Activated naive CD8-positive, alpha-beta T cell treated with anti-CD3 and anti-CD28 coated beads, Interleukin-2, amount 10 ng/mL, durations not matched to agents 7 days and 5 days (primary cell): ENCODE measurements around the gene C18orf32. TPM values are rescaled to one million over a fixed set of nuclear protein-coding genes. Genes with fewer than 3 reads are reported as not detected.
"Not testable (repeated sequence)": the region's sequence is repeated elsewhere in the genome, so short reads cannot be mapped to it uniquely, and the experiment has no call there.

ENCODE experiments used
- ATAC-seq: fragments of 150-1000 bp; cut with Tn5 transposase; one replicate; pipeline ENCODE4 v1.10.0; 2021; ENCODE audit warnings: low read depth, moderate library complexity
- POLR2A ChIA-PET: fragments of 350-600 bp; sonication (Branson Sonifier 250); formaldehyde crosslinking; loops from one replicate; lab custom pipeline; 2021; ENCODE audit warnings: antibody characterized with exemption; lab: Charles Lee
- DNase-seq: peaks from one replicate; pipeline ENCODE4 v3.0.0; 2021
- H3K27ac Mint-ChIP-seq: one replicate; pipeline ENCODE4 v1.8.0; 2022; ENCODE audit warnings: mild to moderate bottlenecking, mixed read lengths
- H3K27me3 Mint-ChIP-seq: one replicate; pipeline ENCODE4 v1.8.0; 2022; ENCODE audit warnings: mild to moderate bottlenecking, moderate library complexity, mixed read lengths
- H3K36me3 Mint-ChIP-seq: one replicate; pipeline ENCODE4 v1.8.0; 2021; ENCODE audit warnings: mild to moderate bottlenecking, mixed read lengths
- H3K4me1 Mint-ChIP-seq: one replicate; pipeline ENCODE4 v1.8.0; 2021; ENCODE audit warnings: mixed read lengths
- H3K4me3 Mint-ChIP-seq: one replicate; pipeline ENCODE4 v1.8.0; 2022; ENCODE audit warnings: mild to moderate bottlenecking, moderate library complexity, mixed read lengths
- H3K9me3 Mint-ChIP-seq: one replicate; pipeline ENCODE4 v1.8.0; 2021; ENCODE audit warnings: mixed read lengths
- total RNA-seq, 2 experiments: library from RNA; stranded (reverse); gene quantifications; one replicate each; pipeline ENCODE4 v1.2.3, GENCODE V29; 2021

The C18orf32 gene
- total RNA-seq = 10 to 100 TPM; 26.9 to 29.1 TPM

DNA sequence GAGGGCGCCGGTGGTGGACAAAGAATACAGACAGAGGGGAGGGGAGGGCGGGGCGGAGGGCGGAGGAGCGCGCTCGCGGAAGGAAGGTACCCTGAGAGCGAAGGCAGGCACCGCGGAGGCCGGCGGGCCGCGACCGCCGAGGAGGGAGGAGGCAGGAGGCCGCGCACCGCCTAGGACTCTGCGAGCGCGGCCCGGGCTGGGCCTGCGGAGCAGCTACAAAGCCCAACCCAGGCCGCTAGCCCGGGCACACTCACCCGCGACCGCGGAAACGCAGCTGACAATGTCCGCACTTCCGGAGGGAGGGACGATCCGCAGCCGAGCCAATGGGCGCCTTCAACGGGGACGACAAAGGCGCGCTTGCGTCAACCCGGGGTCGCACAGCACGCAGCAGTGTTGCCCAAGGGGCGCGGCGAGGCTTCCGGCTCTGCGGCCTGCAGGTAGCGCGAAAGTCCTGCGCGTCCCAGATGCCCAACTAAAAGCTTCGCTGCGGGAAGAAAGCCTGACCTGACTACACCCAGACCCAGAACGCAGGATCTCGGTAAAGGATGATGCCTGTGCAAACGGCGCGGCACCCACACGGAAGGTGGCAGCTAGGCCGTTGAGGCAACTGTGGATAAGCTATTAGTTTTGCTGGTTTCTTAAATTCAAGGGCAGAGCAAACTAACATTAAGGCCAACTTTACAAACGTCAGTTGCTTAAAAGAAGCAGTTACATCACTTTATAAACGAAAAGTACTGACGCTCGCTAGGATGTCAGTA, at the start of gene C18orf32:
C18orf32 (minus strand) TSS at position 282 of the 758 bp plus-strand sequence. CDS start 3,486 bp downstream, outside the sequence.
- no peaks in the 10 kb centered on the region for H3K27me3 Mint-ChIP-seq
- H3K9me3 Mint-ChIP-seq = no peaks in the 10 kb centered on the region
- H3K36me3 Mint-ChIP-seq = peaks cover 40% of the 10 kb centered on the region
- H3K27ac Mint-ChIP-seq = peak within 1 kb of the TSS; percentile 96
- peak within 1 kb of the TSS; percentile 94 for H3K4me3 Mint-ChIP-seq
- DNase-seq (peak; percentile 96), ATAC-seq (peak; percentile 92)
- POLR2A ChIA-PET = interaction anchor here (0.8 to 2.6 kb wide), 11 partner anchors 9 to 779 kb away, joined by 3 to 23 read pairs (median 3); partner anchors contain the start of genes CFAP53 and DYM
- peaks cover 43% of the 10 kb centered on the region for H3K4me1 Mint-ChIP-seq

- POLR2A ChIA-PET = no interaction called here
- DNase-seq = no peak
- H3K36me3 Mint-ChIP-seq = no peaks in the 10 kb centered on the region
These were observed 48.0 kb upstream of the C18orf32 start for GRCh38 chr18:49534846-49535601.

GRCh38 chr18:49531678-49532153, 44.7 kb upstream of the C18orf32 start:
- ATAC-seq (no peak), DNase-seq (no peak)
- H3K36me3 Mint-ChIP-seq = no peaks in the 10 kb centered on the region
- H3K4me1 Mint-ChIP-seq = no peaks in the 10 kb centered on the region
- peaks cover 1% of the 10 kb centered on the region for H3K9me3 Mint-ChIP-seq
- no peak overlapping the region for H3K4me3 Mint-ChIP-seq
- POLR2A ChIA-PET = no interaction called here
- peaks cover 26% of the 10 kb centered on the region for H3K27me3 Mint-ChIP-seq
- H3K27ac Mint-ChIP-seq = no peak overlapping the region

More at GRCh38 chr18:49534846-49535601, 48.0 kb upstream of the C18orf32 start:
- H3K4me1 Mint-ChIP-seq = no peaks in the 10 kb centered on the region
- H3K9me3 Mint-ChIP-seq = peaks cover 1% of the 10 kb centered on the region
- no peak overlapping the region for H3K27ac Mint-ChIP-seq
- H3K27me3 Mint-ChIP-seq = peaks cover 24% of the 10 kb centered on the region
- no peak for ATAC-seq
- H3K4me3 Mint-ChIP-seq = no peak overlapping the region

- Mint-ChIP-seq H3K4me3 (no peak overlapping the region), H3K27ac (no peak overlapping the region), H3K36me3 (no peaks in the 10 kb centered on the region), H3K27me3 (peaks cover 10% of the 10 kb centered on the region), H3K4me1 (no peaks in the 10 kb centered on the region), H3K9me3 (peaks cover under 1% of the 10 kb centered on the region)
- ATAC-seq = no peak
- DNase-seq = no peak
- POLR2A ChIA-PET = no interaction called here
These were observed 42.6 kb upstream of the C18orf32 start for GRCh38 chr18:49529596-49529995.

- no peaks in the 10 kb centered on the region for H3K9me3 Mint-ChIP-seq
- POLR2A ChIA-PET = no interaction called here
- peaks cover 10% of the 10 kb centered on the region for H3K27me3 Mint-ChIP-seq
These were observed 40.7 kb upstream of the C18orf32 start for GRCh38 chr18:49527631-49528327.

GRCh38 chr18:49525981-49526380, 38.9 kb upstream of the C18orf32 start:
- DNase-seq (no peak), ATAC-seq (no peak)
- no peaks in the 10 kb centered on the region for H3K4me1 Mint-ChIP-seq
- POLR2A ChIA-PET = no interaction called here
- no peaks in the 10 kb centered on the region for H3K9me3 Mint-ChIP-seq
- H3K36me3 Mint-ChIP-seq = no peaks in the 10 kb centered on the region
- H3K4me3 Mint-ChIP-seq = no peak overlapping the region
- H3K27me3 Mint-ChIP-seq = peaks cover 7% of the 10 kb centered on the region
- H3K27ac Mint-ChIP-seq = no peak overlapping the region

More at GRCh38 chr18:49527631-49528327, 40.7 kb upstream of the C18orf32 start:
- Mint-ChIP-seq H3K4me3 (no peak overlapping the region), H3K36me3 (no peaks in the 10 kb centered on the region), H3K27ac (no peak overlapping the region), H3K4me1 (no peaks in the 10 kb centered on the region)
- ATAC-seq = no peak
- no peak for DNase-seq

DNA sequence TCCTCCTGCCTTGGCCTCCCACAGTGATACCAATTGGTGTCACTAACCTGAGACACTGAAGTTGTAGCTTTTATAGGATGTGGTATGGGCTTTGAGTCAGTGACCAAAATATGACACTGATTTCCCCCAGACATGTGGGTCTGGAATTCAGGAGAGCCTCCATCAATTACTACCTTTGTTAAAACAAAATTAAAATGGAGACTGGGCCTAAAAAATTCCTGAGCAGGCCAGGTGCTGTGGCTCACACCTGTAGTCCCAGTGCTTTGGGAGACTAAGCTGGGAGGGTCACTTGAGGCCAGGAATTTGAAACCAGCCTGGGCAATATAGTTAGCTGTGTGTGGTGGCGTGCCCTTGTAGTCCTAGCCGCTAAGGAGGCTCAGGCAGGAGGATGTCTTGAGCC, 37.9 kb upstream of the C18orf32 start:
- no peaks in the 10 kb centered on the region for H3K36me3 Mint-ChIP-seq
- no peaks in the 10 kb centered on the region for H3K4me1 Mint-ChIP-seq
- peaks cover 4% of the 10 kb centered on the region for H3K27me3 Mint-ChIP-seq
- H3K27ac Mint-ChIP-seq = no peak overlapping the region
- no peak for DNase-seq
- no peak for ATAC-seq
- H3K4me3 Mint-ChIP-seq = no peak overlapping the region
- POLR2A ChIA-PET = no interaction called here
- no peaks in the 10 kb centered on the region for H3K9me3 Mint-ChIP-seq

- no peak for ATAC-seq
These were observed 37.3 kb upstream of the C18orf32 start for GRCh38 chr18:49524349-49524748.

DNA sequence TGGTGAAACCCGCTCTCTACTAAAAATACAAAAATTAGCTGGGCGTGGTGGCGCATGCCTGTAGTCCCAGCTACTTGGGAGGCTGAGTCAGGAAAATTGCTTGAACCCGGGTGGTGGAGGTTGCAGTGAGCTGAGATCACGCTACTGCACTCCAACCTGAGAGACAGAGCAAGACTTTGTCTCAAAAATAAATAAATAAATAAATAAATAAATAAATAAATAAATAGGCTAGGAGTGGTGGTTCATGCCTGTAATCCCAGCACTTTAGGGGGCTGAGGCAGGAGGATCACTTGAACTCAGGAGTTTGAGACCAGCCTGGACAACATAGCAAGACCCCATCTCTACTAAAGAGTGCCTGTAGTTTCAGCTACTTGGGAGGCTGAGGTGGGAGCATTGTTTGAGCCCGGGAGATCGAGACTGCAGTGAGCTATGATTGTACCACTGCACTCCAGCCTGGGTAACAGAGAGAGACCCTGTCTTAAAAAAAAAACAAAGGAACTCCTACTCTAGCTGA, 36.6 kb upstream of the C18orf32 start:
- H3K36me3 Mint-ChIP-seq, POLR2A ChIA-PET, ATAC-seq, H3K27ac Mint-ChIP-seq, H3K4me3 Mint-ChIP-seq, DNase-seq, H3K4me1 Mint-ChIP-seq, H3K9me3 Mint-ChIP-seq, H3K27me3 Mint-ChIP-seq: not testable (repeated sequence)

More at GRCh38 chr18:49524349-49524748, 37.3 kb upstream of the C18orf32 start:
- H3K9me3 Mint-ChIP-seq = no peaks in the 10 kb centered on the region
- no peaks in the 10 kb centered on the region for H3K36me3 Mint-ChIP-seq
- H3K4me3 Mint-ChIP-seq = no peak overlapping the region
- no peak overlapping the region for H3K27ac Mint-ChIP-seq
- no peaks in the 10 kb centered on the region for H3K4me1 Mint-ChIP-seq
- H3K27me3 Mint-ChIP-seq = peaks cover 4% of the 10 kb centered on the region
- POLR2A ChIA-PET = no interaction called here
- DNase-seq = no peak

DNA sequence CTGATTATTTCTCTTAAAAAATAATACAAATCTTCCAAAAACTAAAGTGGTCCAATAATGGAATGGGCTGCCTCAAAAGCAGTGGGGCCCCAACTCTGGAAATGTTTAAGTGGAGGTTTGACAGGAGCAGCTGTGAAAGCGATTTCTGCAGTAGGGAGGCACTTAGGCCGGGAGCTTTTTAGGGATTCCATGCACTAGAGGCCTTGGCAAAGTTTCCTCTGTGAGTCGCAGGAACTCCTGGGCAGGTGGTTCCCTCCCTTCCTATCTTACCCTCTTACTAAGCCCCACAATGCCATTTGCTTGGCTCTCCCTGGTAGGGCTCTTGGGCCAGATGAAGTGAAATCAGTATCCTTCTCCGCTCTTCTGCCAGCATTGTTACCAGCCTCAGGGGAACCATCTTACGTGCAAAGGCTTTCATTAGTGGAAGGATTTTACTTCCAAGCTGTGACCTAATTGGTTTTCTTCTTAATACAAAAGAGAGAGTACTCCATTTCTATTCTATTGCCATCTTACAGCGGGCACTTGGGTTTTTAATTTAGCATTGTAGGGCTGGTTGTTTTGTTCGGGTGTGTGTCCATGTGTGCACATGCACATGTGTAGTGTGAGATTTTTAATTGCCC, 34.3 kb upstream of the C18orf32 start:
- Mint-ChIP-seq H3K36me3 (no peaks in the 10 kb centered on the region), H3K27me3 (peaks cover 2% of the 10 kb centered on the region), H3K9me3 (no peaks in the 10 kb centered on the region), H3K4me1 (no peaks in the 10 kb centered on the region), H3K4me3 (no peak overlapping the region), H3K27ac (no peak overlapping the region)
- no peak for ATAC-seq
- POLR2A ChIA-PET = no interaction called here
- no peak for DNase-seq

DNA sequence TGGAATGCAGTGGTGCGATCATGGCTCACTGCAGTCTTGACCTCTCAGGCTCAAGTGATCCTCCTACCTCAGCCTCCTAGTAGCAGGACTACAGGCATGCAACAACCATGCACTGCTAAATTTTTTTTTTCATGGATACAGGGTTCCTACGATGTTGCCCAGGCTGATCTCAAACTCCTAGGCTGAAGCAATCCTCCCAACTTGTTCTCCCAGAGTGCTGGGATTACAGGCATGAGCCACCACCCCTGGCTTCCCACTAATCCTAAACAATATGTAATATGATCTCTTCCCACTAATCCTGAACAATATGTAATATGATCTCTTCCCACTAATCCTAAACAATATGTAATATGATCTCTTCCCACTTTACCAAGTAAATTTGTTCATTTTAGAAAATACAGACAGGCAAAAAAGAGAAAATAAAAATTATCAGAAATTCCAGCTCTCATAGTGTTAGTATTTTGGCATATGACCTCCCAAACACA, 33.7 kb upstream of the C18orf32 start:
- H3K27me3 Mint-ChIP-seq = peaks cover 2% of the 10 kb centered on the region
- DNase-seq (no peak), ATAC-seq (no peak)
- no peak overlapping the region for H3K27ac Mint-ChIP-seq
- H3K36me3 Mint-ChIP-seq = no peaks in the 10 kb centered on the region
- no peaks in the 10 kb centered on the region for H3K4me1 Mint-ChIP-seq
- H3K4me3 Mint-ChIP-seq = no peak overlapping the region
- H3K9me3 Mint-ChIP-seq = no peaks in the 10 kb centered on the region
- POLR2A ChIA-PET = no interaction called here

DNA sequence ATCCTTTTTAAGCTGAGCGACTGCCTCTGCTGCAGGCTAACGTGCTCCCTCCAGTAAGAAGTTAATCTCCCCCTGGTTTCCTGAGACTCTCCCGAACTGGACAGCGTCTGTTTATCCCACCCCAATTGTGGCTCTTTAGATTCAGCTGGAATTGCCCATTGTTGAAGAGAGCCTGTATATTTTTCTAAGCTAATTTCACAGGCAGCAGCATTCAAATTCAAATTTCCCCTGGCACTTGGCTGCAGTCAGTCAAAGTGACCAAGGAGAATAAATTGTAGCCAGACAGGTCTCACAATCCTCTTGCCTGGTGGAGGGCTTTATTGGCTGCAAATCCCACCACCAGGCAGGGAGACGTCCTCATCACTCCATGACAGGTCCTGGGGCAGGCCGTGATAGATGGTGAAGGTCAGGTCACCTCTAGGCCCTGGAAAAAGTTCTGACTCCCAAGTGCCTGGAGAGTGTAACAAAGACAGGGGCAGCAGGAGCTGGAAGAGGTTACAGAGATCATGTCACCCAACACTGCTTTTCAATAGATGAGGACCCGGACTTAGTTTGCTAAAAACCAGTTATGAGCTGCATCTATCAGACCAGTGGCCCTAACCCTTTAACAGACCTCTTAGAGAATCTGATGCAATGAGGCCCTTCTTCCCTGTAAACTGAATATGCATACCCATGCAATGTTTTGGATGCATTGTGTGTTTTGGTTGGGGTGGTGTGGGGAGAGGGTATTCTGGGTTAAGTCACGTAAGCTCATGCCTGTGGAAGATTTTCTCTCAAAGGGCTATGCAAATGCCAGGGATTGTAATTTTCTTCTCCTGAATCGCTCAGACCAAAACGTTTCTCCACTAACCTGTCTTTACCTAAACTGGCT, 32.3 kb upstream of the C18orf32 start:
- no peak for ATAC-seq
- POLR2A ChIA-PET = no interaction called here
- Mint-ChIP-seq H3K9me3 (no peaks in the 10 kb centered on the region), H3K27me3 (peaks cover 2% of the 10 kb centered on the region), H3K4me1 (no peaks in the 10 kb centered on the region), H3K36me3 (no peaks in the 10 kb centered on the region), H3K4me3 (no peak overlapping the region), H3K27ac (no peak overlapping the region)
- DNase-seq = no peak
